ENCODE results near the gene COL18A1.
"Not testable (repeated sequence)": the region's sequence is repeated elsewhere in the genome, so short reads cannot be mapped to it uniquely, and the experiment has no call there.

COL18A1 gene

GRCh38 chr21:45424854-45425795 is 20.2 kb downstream of the COL18A1 start:
- in situ Hi-C loops (cut with HindIII; ENCODE audit: low sequenced_read_pairs), result no loop called here

- in situ Hi-C loops (cut with HindIII; ENCODE audit: low sequenced_read_pairs), result no loop called here
Measured at GRCh38 chr21:45427331-45428271, 22.6 kb downstream of the COL18A1 start.

DNA sequence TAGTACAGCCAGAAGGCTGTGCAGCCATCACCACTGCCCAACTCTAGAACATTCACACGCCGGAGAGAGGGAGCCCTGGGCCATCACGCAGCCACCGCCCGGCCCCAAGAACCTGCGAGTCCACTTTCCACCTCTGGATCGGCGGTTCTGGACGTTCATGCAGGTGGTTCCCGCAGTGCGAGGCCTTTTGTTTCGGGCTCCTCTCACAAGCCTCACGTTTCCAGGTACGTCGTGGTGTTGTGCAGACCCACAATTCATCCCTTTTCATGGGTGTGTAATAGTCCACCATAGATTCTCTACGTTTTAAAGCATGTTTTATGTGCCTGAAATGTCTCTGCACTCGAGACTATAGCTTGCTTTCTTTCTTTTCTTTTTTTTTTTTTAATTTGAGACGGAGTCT is 23.6 kb downstream of the COL18A1 start:
- in situ Hi-C loops (cut with HindIII; ENCODE audit: low sequenced_read_pairs), result no loop called here

DNA sequence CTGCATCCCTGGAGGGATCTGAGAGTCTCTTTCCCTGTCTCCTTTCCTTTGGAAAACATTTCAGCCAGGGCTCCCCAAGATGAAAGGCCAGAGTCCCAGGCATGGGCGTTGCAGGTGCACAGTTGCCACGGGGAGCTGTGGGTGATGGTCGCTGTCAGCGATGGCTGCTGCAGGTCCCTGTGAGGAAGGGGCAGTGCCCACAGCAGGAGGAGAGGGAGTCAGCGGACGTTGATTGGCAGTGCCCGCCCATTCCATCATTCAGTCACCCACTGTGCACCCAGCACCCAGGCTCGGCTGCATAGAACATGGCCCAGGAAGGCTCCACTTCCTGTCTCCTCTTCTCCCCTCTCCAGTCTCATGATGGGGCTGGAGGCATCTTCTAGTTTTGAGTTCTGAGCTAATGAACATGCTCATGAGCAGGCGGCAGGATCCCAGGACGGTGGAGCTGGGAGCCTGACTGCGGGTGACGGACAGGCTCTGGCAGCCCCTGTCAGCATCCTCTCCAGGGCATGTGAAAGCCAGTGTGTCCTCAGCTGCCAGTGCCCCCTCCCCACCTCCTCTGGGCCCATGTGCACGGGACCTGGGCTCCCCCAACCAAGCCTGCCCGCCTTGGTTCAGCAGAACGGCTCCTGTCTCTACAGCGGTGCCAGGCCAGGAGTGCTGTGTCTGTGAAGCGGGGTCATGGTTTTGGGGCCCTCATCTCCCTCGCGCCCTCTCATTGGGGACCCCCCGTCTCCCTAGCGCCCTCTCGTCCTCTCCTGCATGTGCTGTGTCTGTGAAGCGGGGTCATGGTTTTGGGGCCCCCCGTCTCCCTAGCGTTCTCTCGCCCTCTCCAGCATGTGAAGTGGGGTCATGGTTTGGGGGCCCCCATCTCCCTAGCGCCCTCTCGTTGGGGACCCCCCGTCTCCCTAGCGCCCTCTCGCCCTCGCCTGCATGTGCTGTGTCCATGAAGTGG is 24.5 kb downstream of the COL18A1 start:
- in situ Hi-C loops (cut with HindIII; ENCODE audit: low sequenced_read_pairs), result no loop called here

GRCh38 chr21:45430521-45431501 is 25.8 kb downstream of the COL18A1 start:
- in situ Hi-C loops (cut with HindIII; ENCODE audit: low sequenced_read_pairs), result no loop called here

GRCh38 chr21:45431781-45432572 is 27.0 kb downstream of the COL18A1 start:
- in situ Hi-C loops (cut with HindIII; ENCODE audit: low sequenced_read_pairs), result no loop called here

DNA sequence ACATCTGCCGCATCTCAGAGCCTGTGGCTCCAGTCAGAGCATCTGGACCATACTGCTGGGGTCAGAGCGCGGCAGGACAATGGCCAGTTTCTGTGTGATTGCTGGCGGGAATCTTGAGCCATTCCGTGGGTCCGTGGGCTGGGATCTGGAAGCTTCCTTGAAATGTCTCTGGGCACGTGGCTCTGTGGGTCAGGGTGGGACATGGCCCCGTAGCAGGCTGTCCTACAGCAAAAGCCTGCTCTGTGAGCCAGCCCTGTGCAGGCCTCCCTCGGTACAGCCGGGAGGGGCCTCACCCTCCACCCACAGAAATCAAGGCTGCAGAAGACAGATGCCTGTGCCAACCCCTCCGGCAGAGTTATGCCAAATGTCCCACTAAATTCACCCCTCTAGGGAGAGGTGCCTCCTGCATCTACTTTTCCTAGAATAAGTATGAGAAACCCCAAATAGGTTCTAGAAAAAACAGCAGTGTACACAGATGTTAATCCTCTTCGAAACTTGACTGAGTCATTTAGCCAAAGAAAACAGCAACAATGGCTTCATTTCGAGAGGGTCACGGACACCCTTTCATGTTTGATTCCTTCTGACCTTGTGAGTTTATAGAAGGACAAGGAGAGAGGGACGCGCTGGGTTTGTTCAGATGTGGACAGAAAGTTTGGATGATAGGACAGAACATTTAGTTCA is 27.8 kb downstream of the COL18A1 start:
- in situ Hi-C loops (cut with HindIII; ENCODE audit: low sequenced_read_pairs), result no loop called here

- in situ Hi-C loops (cut with HindIII; ENCODE audit: low sequenced_read_pairs), result no loop called here
Measured at GRCh38 chr21:45433301-45433700, 28.3 kb downstream of the COL18A1 start.

- in situ Hi-C loops (cut with HindIII; ENCODE audit: low sequenced_read_pairs), result no loop called here
Measured at GRCh38 chr21:45433911-45434644, 29.1 kb downstream of the COL18A1 start.

- in situ Hi-C loops (cut with HindIII; ENCODE audit: low sequenced_read_pairs), result no loop called here
Measured at GRCh38 chr21:45434645-45435217, 29.8 kb downstream of the COL18A1 start.

DNA sequence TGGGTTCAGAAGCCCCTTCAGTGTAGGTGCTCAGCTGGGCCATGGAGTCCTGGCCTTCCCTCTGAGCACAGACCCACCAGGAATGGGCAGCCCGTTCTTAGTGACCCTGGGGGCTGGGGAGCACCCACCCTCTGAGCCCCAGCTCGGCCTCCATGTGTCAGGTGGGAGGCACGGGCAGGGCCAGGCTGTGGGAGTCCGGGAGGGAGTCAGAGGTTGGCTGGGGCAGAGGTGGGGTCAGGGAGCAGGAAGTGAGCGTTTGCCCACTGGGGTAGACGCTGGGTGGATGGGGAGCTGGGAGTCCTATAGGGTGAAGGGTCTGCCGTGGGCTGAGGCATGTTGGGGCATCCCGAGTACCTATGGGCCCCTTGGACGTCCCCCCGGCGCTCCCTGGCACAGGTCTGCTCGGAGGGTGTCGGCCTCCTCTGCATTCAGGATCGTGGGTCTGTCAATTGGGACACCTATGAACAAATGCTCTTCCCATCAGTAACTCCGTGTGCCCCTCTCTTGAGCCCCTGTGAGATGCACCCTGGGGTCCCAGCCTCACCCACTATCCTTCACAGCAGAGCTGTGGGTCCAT is 30.5 kb downstream of the COL18A1 start:
- in situ Hi-C loops (cut with HindIII; ENCODE audit: low sequenced_read_pairs), result no loop called here

DNA sequence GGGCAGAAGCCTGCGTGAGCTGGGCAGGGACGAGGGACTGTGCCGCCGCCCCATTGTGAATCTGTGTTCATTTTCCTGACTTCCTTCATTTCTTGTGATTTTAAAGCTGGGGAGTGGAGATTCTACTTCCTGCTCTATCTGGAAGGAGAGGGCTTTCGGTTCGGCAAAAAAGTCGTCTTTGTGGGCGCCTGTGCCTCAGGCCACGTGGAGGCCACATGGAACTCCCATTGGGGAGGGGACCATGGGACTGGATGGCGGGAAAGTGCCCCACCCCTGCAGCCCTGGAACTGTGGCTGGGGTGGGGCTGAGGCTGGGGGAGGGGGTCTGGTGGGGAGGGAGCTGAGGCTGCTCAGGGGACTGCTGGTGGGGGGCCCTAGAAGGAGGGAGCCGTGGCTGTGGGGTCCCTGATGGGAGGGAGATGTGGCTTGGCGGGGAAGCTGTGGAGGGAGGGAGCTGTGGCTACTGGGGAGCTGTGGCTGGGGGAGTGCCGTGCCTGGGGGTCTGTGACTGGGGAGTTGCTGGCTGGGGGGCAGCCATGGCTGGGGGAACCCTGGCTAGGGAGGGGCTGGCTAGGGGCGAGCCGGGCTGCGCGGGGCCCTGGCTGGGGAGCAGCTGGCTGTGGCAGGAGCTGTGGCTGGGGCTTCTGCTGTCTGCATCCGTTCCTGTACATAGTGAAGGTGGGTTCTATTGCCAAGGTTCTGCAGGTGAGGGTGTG is 31.5 kb downstream of the COL18A1 start:
- in situ Hi-C loops (cut with HindIII; ENCODE audit: low sequenced_read_pairs), result no loop called here

DNA sequence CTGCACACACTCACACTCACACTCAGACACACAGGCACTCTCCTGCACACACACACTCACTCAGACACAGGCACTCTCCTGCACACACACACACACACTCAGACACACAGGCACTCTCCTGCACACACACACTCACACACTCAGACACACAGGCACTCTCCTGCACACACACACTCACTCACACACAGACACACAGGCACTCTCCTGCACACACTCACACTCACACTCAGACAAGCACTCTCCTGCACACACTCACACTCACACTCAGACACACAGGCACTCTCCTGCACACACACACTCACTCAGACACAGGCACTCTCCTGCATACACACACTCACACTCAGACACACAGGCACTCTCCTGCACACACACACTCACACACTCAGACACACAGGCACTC is 32.9 kb downstream of the COL18A1 start:
- in situ Hi-C loops (cut with HindIII; ENCODE audit: low sequenced_read_pairs), result not testable (repeated sequence)

GRCh38 chr21:45438391-45439145 is 33.6 kb downstream of the COL18A1 start:
- in situ Hi-C loops (cut with HindIII; ENCODE audit: low sequenced_read_pairs), result no loop called here

- in situ Hi-C loops (cut with HindIII; ENCODE audit: low sequenced_read_pairs), result no loop called here
Measured at GRCh38 chr21:45439161-45439872, 34.4 kb downstream of the COL18A1 start.

All from DLD1 (cell line).